RCC 7860 (cell line): ENCODE results near the gene ADAM33.

Experiments used
- DNase-seq: peaks from one replicate; pipeline ENCODE4 v3.0.0-alpha.2; 2015; ENCODE audit warnings: low spot score
- FAIRE-seq: peaks from 2 replicates; lab custom pipeline; 2012; peaks lifted over from hg19 to GRCh38; lab: Jason Lieb, UNC

The ADAM33 gene

DNA sequence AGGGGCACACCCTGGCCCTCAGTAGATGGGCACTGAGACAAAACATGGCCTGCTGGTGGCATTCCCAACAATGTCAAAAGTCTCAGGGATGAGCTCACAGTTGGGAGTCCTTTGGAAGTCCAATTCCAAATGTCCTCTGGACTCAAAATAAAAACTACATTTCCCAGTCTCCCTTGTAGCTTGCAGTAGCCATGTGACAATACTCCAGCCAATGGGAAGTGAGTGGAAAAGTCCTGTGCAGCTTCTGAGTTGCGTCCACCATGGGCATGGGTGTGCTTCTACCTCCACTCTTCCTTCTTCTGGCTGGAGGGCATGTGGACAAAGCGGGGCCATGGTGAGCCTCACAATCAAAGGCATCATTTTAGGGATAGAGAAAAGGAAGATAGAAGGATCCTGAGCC, 5.8 kb upstream of the ADAM33 start:
- DNase-seq (no peak), FAIRE-seq (no peak)

DNA sequence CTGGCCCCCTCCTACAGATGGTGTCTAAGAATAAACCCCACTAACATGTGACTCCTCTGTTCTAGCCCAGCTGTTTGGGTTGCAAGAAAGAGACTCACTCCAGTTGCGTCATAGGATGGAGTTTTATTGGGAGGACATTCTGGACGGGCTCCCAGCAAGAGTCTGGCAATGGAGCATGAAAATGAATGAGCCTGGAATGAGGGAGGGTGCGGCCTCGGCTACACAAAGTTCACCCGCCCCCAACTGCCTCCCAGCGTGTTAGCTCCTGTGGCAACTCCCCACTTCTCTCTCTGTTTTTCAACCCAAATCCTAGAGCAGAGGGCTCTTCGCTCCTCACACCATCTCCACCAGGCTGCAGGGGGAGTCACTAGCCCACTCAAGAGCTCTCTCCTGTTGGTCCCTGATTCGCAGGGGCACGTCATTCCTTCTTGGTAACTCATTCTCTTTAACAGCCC, 5.1 kb upstream of the ADAM33 start:
- DNase-seq (peak; percentile 5), FAIRE-seq (no peak)

DNA sequence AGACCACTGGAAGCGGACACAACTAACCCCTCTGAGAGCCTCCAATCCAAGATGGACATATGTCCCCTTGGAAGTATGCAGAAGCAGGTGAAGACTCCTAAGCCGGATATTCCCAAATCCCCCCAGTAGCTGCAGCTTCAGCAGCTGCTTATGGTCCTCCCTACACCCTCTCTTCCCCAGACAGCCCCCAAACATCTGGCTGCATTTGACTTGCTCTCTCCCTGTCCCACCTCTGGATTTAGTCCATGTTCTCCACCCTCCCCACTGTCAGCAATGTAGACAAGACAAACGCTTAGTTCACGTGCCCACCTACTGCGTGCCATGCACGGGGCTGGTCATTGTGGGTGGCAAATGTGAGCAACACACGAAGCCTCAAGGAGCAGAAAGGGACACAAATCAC, 4.6 kb upstream of the ADAM33 start:
- FAIRE-seq (no peak), DNase-seq (no peak)

DNA sequence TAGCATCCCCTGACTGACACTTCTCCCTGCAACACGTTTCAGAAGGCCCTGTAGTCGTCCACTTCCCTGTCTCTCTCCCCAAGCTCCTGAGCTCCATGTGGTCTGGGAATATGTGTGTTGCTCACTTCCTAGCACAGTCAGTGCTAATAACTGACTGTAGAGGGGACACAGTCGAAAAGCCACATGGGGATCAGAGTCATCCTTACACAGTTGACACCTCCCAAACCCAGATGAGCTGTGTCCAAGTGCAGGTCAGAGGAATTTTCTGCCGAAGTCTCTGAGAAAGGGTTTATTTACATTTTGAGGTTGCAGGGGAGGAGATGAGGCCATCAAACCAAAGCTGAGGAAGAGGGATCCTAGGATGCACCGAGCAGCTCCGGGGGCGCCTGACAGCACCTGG, 3.5 kb upstream of the ADAM33 start:
- FAIRE-seq (no peak), DNase-seq (no peak)

DNA sequence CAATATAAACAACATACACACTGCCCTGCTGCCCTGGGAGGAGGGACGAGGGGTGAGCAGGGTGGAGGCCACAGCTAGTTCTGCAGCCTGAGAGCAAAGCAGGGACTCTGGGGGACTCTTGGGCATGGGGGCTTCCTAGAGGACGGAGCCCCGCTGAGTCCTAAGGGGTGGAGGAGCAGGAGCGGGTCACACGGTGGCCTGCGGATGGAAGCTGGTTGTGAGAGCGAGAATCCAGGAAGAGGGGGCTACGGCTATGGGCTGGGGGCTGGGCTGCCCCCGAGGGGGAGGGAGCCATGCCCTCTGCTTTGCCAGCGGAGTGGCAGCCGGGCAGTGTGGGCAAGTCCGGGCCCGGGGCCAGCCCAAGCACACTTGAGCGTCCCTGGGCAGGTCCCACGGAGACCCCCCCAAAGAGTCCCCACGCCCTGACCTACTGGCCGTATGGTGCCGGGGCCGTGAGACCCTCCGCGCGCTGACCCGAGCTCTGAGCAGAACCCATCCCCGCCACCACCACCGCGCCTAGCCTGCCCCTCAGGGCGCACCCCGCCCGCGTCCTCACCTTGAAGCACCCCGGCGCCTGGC, 369 bp downstream of the ADAM33 start:
- FAIRE-seq (no peak), DNase-seq (no peak)

DNA sequence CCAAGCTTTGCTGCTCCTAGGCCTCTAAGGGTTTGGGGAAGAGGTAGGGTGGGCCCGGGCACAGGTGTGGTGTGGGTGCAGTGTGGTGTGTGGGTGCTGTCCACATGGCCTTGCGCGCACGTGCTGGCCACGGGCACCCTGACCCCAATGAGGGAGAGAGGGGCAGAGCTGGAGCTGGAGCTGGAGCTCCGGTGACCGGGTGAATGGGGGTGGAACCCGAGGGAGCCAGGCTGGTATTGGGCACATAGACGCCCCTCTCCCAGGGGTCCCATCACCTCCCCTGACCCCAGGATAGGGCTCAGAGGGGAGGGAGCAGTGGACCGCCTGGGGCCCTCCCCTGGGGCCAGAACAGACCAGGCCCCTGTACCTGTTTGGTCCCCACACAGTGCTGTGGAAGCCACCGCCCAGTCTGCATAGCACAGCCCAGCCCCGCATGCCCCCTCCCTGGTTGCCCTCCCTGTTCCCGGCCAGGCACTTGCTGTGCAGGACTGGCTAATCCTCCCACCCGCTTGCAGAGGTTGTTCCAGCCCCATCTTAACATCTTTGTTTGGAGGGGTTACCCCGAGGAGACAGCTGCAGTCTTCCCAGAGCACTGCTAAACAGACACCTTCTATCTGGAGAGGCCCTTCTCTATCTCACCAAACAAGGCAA, 984 bp downstream of the ADAM33 start:
- DNase-seq, result no peak
- no peak for FAIRE-seq

DNA sequence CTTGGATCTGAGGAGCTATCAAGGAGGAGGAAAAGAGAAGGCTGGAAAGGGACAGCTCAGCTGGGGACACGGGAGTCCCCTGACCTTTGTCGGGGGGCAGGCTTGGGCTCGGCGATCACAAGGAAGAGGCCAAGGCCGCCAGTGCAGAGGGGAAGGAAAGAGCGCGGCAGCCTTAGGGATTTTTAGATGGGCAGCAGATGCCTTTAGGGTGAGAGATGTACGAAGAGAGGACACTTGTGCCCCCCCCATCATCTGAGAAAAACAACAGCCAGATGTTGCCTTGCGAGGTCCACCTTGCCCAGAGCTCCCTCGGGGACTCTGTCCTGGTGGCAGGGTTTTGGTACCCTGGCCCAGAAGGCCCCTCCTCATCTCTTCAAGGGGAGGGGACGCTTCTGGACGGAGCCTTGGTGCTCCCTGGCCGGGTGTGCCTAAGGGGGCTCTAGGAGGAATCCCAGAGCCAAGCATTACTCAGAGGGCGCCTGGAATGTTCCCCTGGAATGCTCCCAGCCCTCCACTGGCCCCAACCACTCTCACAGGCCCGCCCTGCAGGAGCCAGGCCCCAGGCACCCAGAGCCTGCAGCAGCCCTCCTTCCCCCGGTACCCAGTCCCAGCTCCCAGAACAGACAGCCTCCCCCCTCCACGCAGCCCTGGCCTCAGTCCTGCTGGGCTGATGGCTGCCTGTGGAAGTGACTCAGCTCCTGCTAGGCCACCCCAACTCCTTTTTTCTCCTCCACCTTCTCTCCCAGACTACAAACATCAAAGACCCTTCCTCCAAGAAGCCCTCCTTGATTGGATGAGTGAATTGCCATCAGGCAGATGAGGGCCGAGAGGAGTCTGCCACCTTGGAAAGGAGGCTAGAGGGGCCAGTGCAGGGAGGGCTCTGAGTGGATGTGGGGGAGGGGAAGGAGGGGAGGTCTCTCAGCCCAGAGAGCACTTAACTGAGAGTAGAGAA, 1.8 kb downstream of the ADAM33 start:
- FAIRE-seq, result no peak
- no peak for DNase-seq

DNA sequence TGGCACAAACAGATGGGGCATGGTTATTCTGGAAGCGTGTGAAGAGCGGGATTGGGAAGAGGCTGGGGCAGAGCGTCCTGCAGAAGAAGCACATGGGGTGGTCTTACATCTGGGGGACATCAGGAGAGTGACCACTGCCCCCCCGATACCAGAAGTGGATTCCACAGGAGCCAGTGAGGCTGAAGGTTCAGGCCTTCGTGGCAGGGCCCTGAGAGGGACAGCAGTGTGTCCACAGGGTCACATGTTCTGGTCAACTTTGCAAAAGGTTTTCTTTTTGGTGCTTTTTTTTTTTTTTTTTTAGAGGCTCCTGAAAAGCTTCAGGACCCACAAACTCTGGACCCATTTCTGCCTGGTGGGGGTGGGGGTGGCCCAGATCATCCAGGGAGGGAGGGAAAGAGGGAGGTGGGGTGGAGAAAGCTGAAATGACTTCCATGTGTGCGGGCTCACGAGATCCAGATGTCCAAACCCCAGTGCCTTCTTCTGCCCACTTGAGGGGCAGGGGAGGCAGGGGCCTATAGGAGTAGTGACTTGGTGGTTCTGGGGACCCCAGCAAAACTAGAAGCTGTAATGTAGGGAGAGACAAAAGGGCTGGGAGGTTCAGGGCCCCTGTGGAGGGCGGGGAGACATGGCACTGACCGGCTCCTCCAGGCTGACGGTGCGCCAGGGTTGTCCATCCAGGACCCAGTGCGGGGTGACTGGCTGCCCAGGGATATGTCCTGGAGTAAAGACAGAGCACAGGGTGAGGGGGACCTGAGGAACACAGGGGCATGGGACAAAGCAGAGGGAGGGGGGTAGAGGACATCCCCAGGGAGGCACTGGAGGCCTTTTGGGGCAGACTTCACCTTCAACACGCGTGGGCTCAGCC, 2.7 kb downstream of the ADAM33 start:
- no peak for DNase-seq

DNA sequence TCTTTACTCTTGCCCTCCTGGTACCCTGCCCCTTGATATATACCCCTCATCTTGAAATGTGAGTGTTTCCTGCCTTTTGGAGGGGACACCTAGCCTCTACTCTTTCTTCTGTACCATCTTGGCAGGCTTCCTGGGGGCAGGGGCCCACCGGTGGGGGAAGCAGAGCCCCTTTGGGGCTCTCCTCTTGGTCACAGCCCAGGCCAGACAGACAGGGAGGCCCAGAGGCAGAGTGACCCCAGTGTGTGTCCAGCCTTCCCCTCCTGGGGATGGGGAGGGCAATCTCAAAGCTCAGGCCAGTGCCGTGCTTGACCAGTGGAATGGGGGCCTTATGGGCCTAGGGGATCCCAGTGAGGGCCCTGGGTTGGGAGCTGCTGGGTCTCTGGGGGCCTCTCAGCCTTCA, 3.6 kb downstream of the ADAM33 start:
- no peak for DNase-seq
- FAIRE-seq, result no peak

More for the DNA sequence above, 2.7 kb downstream of the ADAM33 start:
- no peak for FAIRE-seq

DNA sequence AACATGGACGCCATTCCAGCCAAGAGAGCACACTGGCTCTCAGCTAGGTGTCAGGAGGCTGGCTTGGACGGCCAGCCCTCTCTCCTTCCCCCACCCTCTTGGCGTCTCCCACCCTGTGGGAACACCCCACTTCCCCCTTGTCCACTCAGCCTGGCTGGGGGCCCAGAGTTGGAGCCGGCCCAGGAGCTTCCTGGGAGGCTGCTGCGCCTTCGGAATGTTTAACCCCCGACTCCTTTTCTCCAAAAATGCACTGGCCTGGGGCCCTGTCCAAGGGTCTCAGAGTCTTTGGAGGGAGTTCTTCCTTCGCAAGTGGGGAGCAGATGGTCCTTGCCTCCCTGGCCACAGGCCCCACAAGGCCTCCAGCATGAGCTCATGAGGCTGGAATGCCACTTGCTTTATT, 4.1 kb downstream of the ADAM33 start:
- FAIRE-seq (no peak), DNase-seq (no peak)

DNA sequence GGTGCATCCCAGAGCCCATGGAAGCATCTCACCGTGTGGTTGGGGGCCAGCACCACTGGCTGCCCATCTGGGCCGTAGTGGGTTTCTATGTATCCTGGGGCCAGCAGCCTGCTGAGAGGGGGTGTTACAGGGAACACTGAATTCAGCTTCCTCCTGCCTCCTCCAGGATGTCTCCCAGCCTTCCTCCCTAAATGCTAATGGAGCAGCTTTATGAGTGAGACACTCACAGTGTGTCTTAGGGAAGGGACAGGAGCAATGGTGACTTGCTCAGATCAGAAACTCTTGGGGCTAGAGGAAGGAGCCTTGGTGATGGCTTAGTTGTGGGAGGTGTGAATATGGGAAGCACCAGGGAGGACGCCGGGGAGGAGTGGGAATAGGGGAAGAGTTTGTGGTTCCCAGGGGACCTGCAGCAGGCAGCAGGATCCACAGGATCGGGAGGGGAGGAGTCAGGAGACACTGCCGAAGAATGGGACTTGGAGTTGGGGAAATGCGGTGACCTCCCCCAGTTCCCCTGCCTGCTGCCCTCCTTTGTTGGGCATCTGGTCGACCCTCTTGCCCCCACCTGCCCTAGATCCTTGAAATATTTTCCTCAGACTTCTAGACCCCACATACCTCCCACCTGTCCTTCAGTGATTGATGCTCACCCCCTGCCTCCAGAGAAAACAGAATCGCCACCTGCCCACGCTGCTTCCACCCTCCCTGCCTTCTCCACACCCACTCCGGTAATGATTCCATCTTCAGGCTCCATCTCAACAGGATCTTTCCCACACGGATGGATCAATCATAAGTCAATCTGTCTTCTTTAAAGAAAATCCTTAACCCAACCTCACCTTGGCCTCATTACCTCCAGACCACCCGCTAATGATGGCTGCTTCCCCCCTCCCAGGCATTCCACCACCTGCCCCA, 6.6 kb downstream of the ADAM33 start:
- DNase-seq (no peak), FAIRE-seq (no peak)

DNA sequence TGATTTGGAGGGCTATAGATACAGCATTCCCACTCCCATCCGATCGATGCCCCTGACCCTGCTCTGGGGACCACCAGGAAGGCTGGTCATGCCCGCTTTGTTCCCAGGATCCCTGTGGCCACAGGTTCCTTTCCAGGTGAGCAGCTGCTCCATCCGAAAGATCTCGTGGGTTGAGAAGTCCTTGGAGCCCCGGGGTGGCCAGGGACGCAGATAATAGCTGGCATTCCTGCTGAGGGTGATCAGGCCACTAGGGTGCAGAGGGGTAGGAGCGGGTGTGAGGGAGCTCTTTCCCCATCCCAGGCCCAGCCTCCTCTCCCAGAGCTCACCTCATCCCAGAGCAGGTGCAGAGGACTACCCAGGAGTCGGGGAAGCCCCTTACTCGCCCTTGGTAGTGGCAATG, 7.4 kb downstream of the ADAM33 start:
- FAIRE-seq (no peak), DNase-seq (no peak)

DNA sequence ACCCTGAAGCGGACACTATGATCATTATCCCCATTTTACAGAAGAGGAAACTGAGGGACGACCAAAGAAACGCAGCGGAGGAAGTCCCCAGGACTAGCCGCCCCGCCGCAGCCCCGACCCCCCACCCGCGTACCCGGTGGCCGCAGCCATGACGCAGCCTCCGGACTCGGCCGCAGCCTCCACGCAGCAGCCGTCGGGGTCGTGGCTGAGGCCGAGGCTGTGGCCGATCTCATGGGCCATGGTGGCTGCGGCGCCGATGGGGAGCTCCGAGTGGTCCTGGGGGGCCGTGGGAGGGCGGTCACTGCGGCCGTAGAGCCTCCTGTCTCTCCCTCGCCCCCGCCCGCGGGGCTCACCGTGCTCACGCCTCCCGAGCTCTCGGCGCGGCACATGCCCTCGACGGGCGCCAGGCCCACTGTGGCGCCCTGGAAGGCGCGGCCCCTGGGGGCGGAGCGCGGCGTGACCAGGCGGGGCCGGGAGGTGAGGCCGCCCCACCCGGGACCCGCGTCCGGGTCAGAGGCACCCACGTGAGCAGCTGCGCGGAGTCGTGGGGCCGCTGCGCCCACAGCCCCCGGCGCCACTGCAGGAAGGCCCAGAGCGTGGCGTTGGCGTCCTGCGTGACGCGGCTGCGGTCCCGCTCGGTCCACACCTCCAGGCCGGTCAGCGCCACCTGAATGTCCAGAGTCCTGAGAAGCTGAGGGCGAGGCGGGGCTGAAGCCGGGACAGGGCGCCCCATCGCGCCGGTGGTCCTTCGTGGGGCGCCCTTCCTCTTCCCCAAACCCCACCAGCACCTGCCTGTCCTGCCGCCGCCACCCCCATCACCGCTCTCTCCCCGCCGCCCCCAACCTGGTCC, 8.4 kb downstream of the ADAM33 start:
- FAIRE-seq (no peak), DNase-seq (no peak)

DNA sequence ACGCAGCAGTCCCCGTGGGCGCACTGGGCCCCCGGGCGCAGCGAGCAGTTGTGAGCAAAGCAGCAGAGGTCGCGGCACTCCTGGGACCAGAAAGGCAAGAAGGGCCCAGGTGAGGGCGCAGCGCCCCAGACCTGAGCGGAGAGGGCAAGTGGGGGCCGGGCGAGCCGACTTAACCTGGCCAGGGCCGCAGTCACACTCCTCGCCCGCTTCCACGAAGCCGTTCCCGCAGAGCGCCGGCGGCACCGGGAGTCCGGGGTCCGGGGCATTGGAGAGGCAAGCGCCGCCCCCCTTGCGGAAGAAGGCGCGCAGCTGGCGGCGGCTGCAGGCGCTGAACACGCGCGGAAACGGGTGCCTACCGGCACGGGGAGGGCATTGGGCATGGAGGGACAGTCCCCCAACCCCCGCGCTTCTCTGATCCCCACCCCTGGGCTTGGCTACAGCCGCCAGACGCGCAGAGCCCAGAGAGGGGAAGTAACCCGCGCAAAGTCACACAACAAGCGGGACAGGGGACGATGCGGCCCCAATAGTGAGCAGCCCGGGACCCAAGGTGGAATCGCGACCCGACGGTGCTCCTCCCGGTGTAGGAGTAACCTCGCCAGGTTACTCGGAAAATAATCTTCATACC, 9.2 kb downstream of the ADAM33 start:
- no peak for DNase-seq

DNA sequence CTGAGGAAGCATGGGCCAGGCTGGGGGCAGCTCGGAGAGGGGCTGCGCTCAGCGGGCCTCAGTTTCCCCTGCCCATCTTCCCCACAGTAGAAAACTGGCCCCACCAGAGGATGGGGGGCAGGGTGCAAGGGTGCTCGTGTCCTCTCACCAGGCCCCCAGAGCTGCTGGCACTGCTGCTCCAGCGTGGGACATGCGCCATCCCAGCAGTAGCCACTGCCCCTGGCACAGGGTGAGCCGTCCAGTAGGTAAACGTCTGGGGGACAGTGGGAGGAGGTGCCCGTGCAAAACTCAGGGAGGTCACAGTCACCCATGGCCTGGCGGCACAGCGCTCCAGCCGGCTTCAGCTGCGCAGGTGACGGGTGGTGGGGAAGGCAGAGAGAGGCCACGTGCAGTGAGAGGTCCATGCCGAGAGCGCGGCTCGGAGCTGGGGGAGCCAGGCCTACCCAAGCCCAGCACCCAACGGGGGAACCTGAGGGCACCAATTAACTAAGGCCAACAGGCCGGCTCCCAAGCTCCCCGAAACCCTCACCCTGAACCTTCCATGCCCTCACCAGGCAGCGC, 9.7 kb downstream of the ADAM33 start:
- FAIRE-seq (no peak), DNase-seq (no peak)

More for the DNA sequence above, 9.2 kb downstream of the ADAM33 start:
- no peak for FAIRE-seq

DNA sequence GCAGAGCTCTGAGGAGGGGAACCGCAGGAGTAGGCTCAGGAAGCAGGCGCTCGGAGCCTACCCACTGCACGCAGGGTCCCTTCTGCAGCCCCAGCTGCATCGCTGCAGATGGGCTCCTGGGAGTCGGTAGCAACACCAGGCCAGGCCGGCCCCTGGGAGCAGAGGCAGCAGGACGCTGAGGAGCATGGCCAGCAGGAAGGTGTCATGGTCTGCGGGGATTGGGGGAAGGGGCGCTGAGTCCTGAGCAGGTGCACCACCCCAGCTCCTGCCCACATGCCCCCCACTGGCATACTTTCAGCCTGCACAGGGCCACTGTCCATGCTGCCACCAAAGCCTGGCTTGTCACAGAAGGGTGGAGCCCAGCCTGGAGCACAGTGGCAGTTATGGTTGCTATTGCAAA, 10.9 kb downstream of the ADAM33 start:
- FAIRE-seq, result no peak
- DNase-seq, result no peak

DNA sequence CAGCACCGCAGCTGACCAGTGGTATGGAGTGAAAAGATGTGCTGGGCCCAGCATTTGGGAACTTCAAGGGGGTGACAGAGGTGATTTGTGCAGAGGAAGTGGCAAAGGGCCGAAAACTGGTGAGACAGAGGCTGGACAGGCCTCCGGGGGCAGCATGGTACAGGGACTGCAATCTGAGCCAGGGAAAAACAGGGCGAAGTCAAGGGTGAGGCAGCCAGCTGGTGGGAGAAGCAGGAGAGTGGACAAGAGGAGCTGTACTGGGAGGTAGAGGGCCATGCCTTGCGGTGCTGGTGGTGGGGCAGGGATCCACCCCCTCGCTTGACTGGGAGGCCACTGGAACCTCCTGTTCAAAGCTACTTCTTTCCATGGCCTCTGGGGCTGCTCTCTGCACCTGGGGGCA, 11.3 kb downstream of the ADAM33 start:
- DNase-seq, result no peak
- FAIRE-seq, result no peak

DNA sequence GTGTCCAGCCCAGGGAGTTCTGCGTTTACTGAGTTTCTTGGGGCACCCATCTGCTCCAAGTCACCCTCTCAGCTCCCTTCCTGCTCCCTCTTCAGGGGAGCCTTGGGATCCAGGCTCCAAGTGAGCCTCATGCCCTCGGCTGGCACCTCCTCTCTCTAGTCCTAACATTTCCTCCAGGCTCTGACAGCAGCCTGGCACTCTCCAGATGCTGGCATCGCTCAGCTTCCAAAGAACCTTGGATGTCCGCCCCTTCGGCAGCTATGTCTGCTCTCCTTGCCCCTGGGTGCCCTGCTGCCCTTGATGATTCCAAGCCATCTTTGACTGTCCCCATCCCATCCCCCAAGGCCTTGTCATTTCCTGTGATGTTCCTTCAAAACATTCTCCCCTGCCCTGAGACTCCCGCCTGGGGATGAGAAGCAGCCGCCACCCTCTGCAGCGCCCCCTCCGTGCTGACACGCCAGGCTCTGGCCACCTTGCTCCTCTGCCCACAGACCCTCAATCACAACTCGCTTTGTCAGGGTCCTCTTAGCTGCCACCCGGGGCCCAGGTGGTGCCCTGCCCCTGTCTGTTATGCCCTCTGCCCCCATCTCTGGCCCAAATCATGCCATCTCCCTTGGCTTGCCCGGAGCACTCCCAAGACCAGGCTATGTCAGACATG, 12.0 kb downstream of the ADAM33 start:
- FAIRE-seq, result no peak

More for the DNA sequence above, 12.0 kb downstream of the ADAM33 start:
- no peak for DNase-seq
